SU-DHL-6 (cell line): ENCODE measurements around the gene RGS7.

Experiments
- CTCF ChIP-seq: fragments of 200-600 bp; sonication (generic); IDR thresholded peaks from one replicate; pipeline ENCODE4 v1.5.1; 2017; ENCODE audit warnings: antibody characterized with exemption, mild to moderate bottlenecking, low read length, moderate library complexity; ENCODE audit not compliant: insufficient read depth, poor library complexity, severe bottlenecking
- EZH2phosphoT487 ChIP-seq: fragments of 200-600 bp; sonication (generic), shearing (Covaris generic); conservative IDR thresholded peaks from 2 replicates; pipeline ENCODE4 v1.6.1; 2018; ENCODE audit warnings: mild to moderate bottlenecking, antibody characterized with exemption, low read length, moderate library complexity, mixed read lengths

DNA sequence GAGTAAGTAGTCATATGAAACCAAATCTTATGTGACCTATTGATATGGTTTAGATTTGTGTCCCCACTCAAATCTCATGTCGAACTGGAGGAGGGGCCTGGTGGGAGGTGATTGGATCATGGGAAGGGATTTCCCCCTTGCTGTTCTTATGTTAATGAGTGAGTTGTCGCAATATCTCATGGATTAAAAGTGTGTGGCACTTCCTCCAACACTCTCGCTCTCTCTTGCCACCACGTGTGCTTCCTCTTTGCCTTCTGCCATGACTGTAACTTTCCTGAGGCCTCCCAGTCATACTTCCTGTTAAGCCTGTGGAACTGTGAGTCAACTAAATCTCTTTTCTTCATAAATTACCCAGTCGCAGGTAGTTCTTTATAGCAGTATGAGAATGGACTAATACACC lies 241.2 kb downstream of the RGS7 start:
- TF ChIP-seq CTCF, result no peak
- no peak for TF ChIP-seq EZH2phosphoT487
